HL-60 (cell line): ENCODE data around the gene FCF1.

Experiments used
- DNase-seq, 2 experiments: peaks; one replicate each; pipeline ENCODE4 v3.0.0-alpha.2; 2010 to 2020; ENCODE audit warnings: low read depth in 1 of 2, low spot score in 1 of 2
- H3K27ac ChIP-seq: fragments of 250-450 bp; sonication (Bioruptor Pico); replicated peaks from 2 replicates; pipeline ENCODE4 v1.5.1; 2020; ENCODE audit warnings: mild to moderate bottlenecking, moderate library complexity
- H3K27me3 ChIP-seq: fragments of 250-450 bp; sonication (Bioruptor Pico); 2 replicates; pipeline ENCODE4 v1.5.1; 2021; ENCODE audit warnings: mild to moderate bottlenecking, moderate library complexity; ENCODE audit not compliant: insufficient read depth, poor library complexity, severe bottlenecking
- H3K4me3 ChIP-seq: replicated peaks from 2 replicates; pipeline ENCODE4 v1.5.1; 2011; ENCODE audit warnings: mild to moderate bottlenecking, control low read depth, low read length; ENCODE audit not compliant: insufficient read depth
- CTCF ChIP-seq: IDR thresholded peaks from one replicate; pipeline ENCODE4 v1.5.1; 2011; ENCODE audit warnings: low read length, control low read depth, inconsistent platforms; ENCODE audit not compliant: insufficient read depth
- GABPA ChIP-seq: IDR thresholded peaks from 2 replicates; pipeline ENCODE4 v1.6.1; 2012; ENCODE audit warnings: low read depth
- POLR2AphosphoS5 ChIP-seq: IDR thresholded peaks from 2 replicates; pipeline ENCODE4 v1.6.1; 2012; ENCODE audit warnings: low read depth
- REST ChIP-seq: IDR thresholded peaks from 2 replicates; pipeline ENCODE4 v1.6.1; 2012; ENCODE audit warnings: low read depth; ENCODE audit not compliant: insufficient replicate concordance
- SPI1 ChIP-seq: IDR thresholded peaks from 2 replicates; pipeline ENCODE4 v1.6.1; 2012; ENCODE audit warnings: low read depth, mild to moderate bottlenecking, borderline replicate concordance

The FCF1 gene

GRCh38 chr14:74771399-74771798, 58.5 kb downstream of the FCF1 start:
- no peak for DNase-seq
- H3K27ac ChIP-seq, result no peak overlapping the region
- no peaks in the 10 kb centered on the region for H3K27me3 ChIP-seq
- no peak for TF ChIP-seq CTCF
- no peak for TF ChIP-seq REST
- H3K4me3 ChIP-seq, result no peak overlapping the region

- no peak for TF ChIP-seq REST
- no peak for TF ChIP-seq POLR2AphosphoS5
- no peak for TF ChIP-seq GABPA
- no peak for TF ChIP-seq CTCF
- no peak for TF ChIP-seq SPI1
- H3K27ac ChIP-seq, result no peak overlapping the region
- no peak for DNase-seq
- no peak overlapping the region for H3K4me3 ChIP-seq
- no peaks in the 10 kb centered on the region for H3K27me3 ChIP-seq
Measured at GRCh38 chr14:74784634-74785033, 71.7 kb downstream of the FCF1 start.

GRCh38 chr14:74785056-74785613, 72.2 kb downstream of the FCF1 start:
- DNase-seq, result no peak
- Histone ChIP-seq H3K27ac (no peak overlapping the region), H3K4me3 (no peak overlapping the region), H3K27me3 (no peaks in the 10 kb centered on the region)
- TF ChIP-seq REST (no peak), POLR2AphosphoS5 (no peak), CTCF (no peak), GABPA (no peak), SPI1 (no peak)
